ENCODE data around the gene FBXO36. TPM values are rescaled to one million over a fixed set of nuclear protein-coding genes. Genes with fewer than 3 reads are reported as not detected.

FBXO36 gene
- total RNA-seq, 2 experiments from 2014 or later, result 1.6 to 2.0 TPM

- Mint-ChIP-seq H3K27ac (no peak overlapping the region), H3K4me1 (ENCODE audit: low read depth) (no peaks in the 10 kb centered on the region), H3K27me3 (no peaks in the 10 kb centered on the region), H3K9me3 (no peaks in the 10 kb centered on the region), H3K36me3 (ENCODE audit: low read depth) (no peaks in the 10 kb centered on the region), H3K4me3 (no peak overlapping the region)
- intact Hi-C loops (cut with micrococcal nuclease), result no loop called here
- ATAC-seq, result no peak
- CTCF ChIA-PET, result interaction anchor here (1.6 kb wide), 1 partner anchor 96 kb away, joined by 4 read pairs; no protein-coding TSS in a partner anchor
- DNase-seq, result no peak
- no peak for TF ChIP-seq CTCF (IDR thresholded peaks at IDR 0.05)
- POLR2A ChIA-PET, result interaction anchor here (0.7 kb wide), 1 partner anchor 89 kb away, joined by 3 read pairs; no protein-coding TSS in a partner anchor
Observed at GRCh38 chr2:229971298-229971790, 49.0 kb downstream of the FBXO36 start.

- Mint-ChIP-seq H3K4me1 (ENCODE audit: low read depth) (no peaks in the 10 kb centered on the region), H3K36me3 (ENCODE audit: low read depth) (peaks cover 1% of the 10 kb centered on the region), H3K27me3 (no peaks in the 10 kb centered on the region), H3K4me3 (no peak overlapping the region), H3K9me3 (no peaks in the 10 kb centered on the region), H3K27ac (no peak overlapping the region)
- intact Hi-C loops (cut with micrococcal nuclease), result no loop called here
- ChIA-PET CTCF (interaction anchor here (1.5 kb wide), 1 partner anchor 173 kb away, joined by 5 read pairs; no protein-coding TSS in a partner anchor), POLR2A (no interaction called here)
- TF ChIP-seq CTCF (IDR thresholded peaks at IDR 0.05), result no peak
- no peak for DNase-seq
- ATAC-seq, result no peak
Observed at GRCh38 chr2:229974266-229974665, 52.0 kb downstream of the FBXO36 start.

DNA sequence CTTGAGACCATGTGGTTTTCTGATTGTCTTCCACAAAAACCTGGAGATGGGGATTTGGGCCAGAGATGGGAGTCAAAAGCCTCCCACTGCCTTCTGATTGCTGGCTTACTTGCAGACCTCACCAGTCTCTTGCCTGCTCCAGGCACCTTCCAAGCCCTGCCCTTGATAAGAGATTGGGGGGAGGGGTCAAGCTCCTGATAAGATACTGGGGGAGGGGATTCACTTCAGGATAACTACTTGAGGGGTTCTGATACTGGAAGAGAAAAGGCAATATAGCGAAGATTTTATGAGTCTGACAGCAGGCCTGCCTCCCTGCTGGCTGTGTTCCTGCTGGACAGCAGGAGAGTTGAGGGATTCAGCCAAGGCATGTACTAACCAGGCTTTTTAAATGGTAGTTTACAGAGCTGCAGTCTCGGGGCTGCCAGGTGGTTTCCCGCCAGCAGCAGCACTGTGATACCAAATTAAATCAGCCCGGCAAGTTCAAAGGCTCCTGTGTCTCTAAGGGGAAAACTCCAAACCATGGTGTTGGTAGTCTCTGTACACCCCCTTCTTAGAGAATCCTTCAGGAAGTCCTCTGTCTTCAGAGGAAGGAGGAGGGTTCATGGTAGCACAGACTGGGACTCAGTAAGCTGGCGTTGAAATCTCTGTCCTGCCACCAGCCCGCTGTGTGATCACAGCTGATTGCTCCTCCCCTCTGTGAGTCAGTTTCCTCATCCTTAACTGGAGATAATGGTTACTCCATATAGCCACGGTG lies 58.3 kb downstream of the FBXO36 start:
- intact Hi-C loops (cut with micrococcal nuclease), result no loop called here
- Mint-ChIP-seq H3K4me1 (ENCODE audit: low read depth) (peaks cover 9% of the 10 kb centered on the region), H3K27ac (no peak overlapping the region), H3K27me3 (no peaks in the 10 kb centered on the region), H3K36me3 (ENCODE audit: low read depth) (peaks cover 1% of the 10 kb centered on the region), H3K4me3 (no peak overlapping the region), H3K9me3 (no peaks in the 10 kb centered on the region)
- peak; percentile 71 for ATAC-seq
- peak; percentile 18 for DNase-seq
- no peak for TF ChIP-seq CTCF (IDR thresholded peaks at IDR 0.05)
- ChIA-PET CTCF (no interaction called here), POLR2A (no interaction called here)

- CTCF ChIA-PET, result no interaction called here
- intact Hi-C loops (cut with micrococcal nuclease), result no loop called here
- ATAC-seq (no peak), DNase-seq (no peak)
- POLR2A ChIA-PET, result no interaction called here
- H3K9me3 Mint-ChIP-seq, result no peaks in the 10 kb centered on the region
- H3K4me3 Mint-ChIP-seq, result no peak overlapping the region
- H3K4me1 Mint-ChIP-seq (ENCODE audit: low read depth), result no peaks in the 10 kb centered on the region
- TF ChIP-seq CTCF (IDR thresholded peaks at IDR 0.05), result no peak
- H3K27ac Mint-ChIP-seq, result no peak overlapping the region
- no peaks in the 10 kb centered on the region for H3K36me3 Mint-ChIP-seq (ENCODE audit: low read depth)
- no peaks in the 10 kb centered on the region for H3K27me3 Mint-ChIP-seq
Observed at GRCh38 chr2:229993236-229993635, 70.9 kb downstream of the FBXO36 start.

DNA sequence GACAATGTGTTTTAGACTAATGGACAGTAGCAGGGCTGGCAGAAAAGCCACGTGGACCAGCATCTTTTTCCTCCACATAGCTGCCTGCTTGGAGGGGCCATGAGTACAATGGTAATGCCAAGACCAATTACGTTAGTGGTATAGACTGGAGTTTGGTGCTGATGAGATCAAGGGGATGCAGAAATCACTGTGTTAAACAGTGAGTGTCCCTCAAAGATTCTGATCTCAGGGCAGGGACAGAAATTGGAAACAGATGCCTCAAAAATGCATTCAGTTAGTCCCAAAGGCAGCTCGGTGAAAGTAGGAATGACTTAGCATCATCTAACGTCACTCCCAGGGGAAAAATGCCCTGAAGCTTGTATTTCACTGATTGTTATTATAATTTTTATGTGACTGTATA lies 74.0 kb downstream of the FBXO36 start:
- no peak for TF ChIP-seq CTCF (IDR thresholded peaks at IDR 0.05)
- H3K4me1 Mint-ChIP-seq (ENCODE audit: low read depth), result peaks cover 4% of the 10 kb centered on the region
- POLR2A ChIA-PET, result no interaction called here
- H3K27me3 Mint-ChIP-seq, result no peaks in the 10 kb centered on the region
- intact Hi-C loops (cut with micrococcal nuclease), result no loop called here
- H3K27ac Mint-ChIP-seq, result no peak overlapping the region
- no peaks in the 10 kb centered on the region for H3K36me3 Mint-ChIP-seq (ENCODE audit: low read depth)
- no peak overlapping the region for H3K4me3 Mint-ChIP-seq
- ATAC-seq (no peak), DNase-seq (no peak)
- H3K9me3 Mint-ChIP-seq, result no peaks in the 10 kb centered on the region
- CTCF ChIA-PET, result interaction anchor here (1.1 kb wide), 1 partner anchor 12 kb away, joined by 4 read pairs; no protein-coding TSS in a partner anchor

Data from activated CD8-positive, alpha-beta T cell treated with anti-CD3 and anti-CD28 coated beads for 36 hours (primary cell).